Tracheal epithelial cell (primary cell): ENCODE results near the gene TBC1D12. TPM values are rescaled to one million over a fixed set of nuclear protein-coding genes. Genes with fewer than 3 reads are reported as not detected.

Experiments
- total RNA-seq: library from RNA; depleted of rRNA; stranded (reverse); fragments of >200 nt; gene quantifications from 2 replicates; pipeline ENCODE4 v1.2.1, GENCODE V29; 2014

The TBC1D12 gene
- 11.6 and 12.6 TPM in 2 replicates for total RNA-seq

DNA sequence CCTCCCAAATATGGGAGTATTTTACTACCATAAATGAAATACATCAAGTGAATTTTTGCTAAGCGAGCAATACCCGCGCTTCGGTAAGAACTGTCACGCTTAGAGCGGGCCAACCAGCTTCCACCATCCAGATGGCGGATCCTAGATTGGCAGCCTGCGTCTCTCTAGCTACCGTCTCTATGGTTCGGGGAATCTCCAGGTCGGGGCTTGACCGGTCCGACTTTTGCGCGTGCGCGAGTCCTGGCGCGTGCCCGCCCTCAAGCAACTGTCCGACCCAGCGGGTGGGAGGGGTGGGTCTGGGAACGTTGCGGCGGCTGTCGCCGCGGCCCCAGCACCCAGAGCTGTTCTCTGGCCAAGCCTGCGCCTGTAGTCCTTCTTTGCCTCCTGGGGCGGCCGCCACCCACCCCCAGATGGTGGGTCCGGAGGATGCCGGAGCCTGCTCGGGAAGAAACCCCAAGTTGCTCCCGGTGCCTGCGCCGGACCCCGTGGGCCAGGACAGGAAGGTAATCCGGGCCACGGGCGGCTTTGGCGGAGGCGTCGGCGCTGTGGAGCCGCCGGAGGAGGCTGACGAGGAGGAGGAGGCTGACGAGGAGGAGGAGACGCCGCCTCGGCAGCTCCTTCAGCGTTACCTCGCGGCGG, at the start of gene TBC1D12:
Gene TBC1D12, plus strand, starts transcription at position 338 of the 639 bp plus-strand sequence. Its CDS starts 73 bp downstream, at position 411.

GRCh38 chr10:94362360-94363250, 39.7 kb upstream of the TBC1D12 start, which contains the start of gene NOC3L:
NOC3L (minus strand) TSS chr10:94362939; CDS start chr10:94362838, 101 bp downstream.

GRCh38 chr10:94545391-94546048, 143.2 kb downstream of the TBC1D12 start, which contains the start of gene HELLS:
HELLS (plus strand) TSS chr10:94545788; CDS start chr10:94545922, 134 bp downstream.

Other genes with a start within 250 kb of the TBC1D12 start
- 30.6 and 38.6 TPM in 2 replicates for gene NOC3L, start 39.6 kb upstream of the TBC1D12 start, total RNA-seq
- 6.6 and 8.0 TPM in 2 replicates for gene HELLS, start 143.2 kb downstream of the TBC1D12 start, total RNA-seq